Panc1 (cell line): ENCODE measurements around the gene GDPD5. TPM values are rescaled to one million over a fixed set of nuclear protein-coding genes. Genes with fewer than 3 reads are reported as not detected.
"Not testable (repeated sequence)": the region's sequence is repeated elsewhere in the genome, so short reads cannot be mapped to it uniquely, and the experiment has no call there.

ENCODE experiments used
- ATAC-seq: fragments of 200-7000 bp; cut with Tn5 transposase; 2 replicates; pipeline ENCODE4 v1.9.1; 2020; ENCODE audit warnings: mild to moderate bottlenecking, moderate library complexity
- BruUV-seq: library from RNA; stranded (reverse); fragments of 400-500 nt; replicated peaks from 2 replicates; lab custom pipeline; 2021; lab: Mats Ljungman, UMichigan
- CTCF ChIA-PET: fragments of 300-600 bp; sonication (Branson Sonifier 250); formaldehyde crosslinking; loops from one replicate; lab custom pipeline; 2022; ENCODE audit warnings: antibody characterized with exemption; lab: Charles Lee
- POLR2A ChIA-PET: fragments of 300-600 bp; sonication (Branson Sonifier 250); formaldehyde crosslinking; loops from one replicate; lab custom pipeline; 2022; ENCODE audit warnings: antibody characterized with exemption; lab: Charles Lee
- DNase-seq: peaks from one replicate; pipeline ENCODE4 v3.0.0-alpha.2; 2010; ENCODE audit warnings: low read depth, low spot score
- H3K27ac ChIP-seq: 2 replicates; pipeline ENCODE4 v1.5.1; 2011; ENCODE audit warnings: mild to moderate bottlenecking, low read length, inconsistent platforms
- H3K27me3 ChIP-seq: fragments of 200-500 bp; sonication (Bioruptor generic); 2 replicates; pipeline ENCODE4 v1.6.0; 2014; ENCODE audit warnings: low read length, inconsistent platforms; ENCODE audit not compliant: control insufficient read depth, insufficient read depth
- H3K36me3 ChIP-seq: fragments of 200-500 bp; sonication (Bioruptor generic); 2 replicates; pipeline ENCODE4 v1.5.1; 2014; ENCODE audit warnings: inconsistent platforms, mild to moderate bottlenecking, low read length, moderate library complexity; ENCODE audit not compliant: control insufficient read depth, insufficient read depth
- H3K4me1 ChIP-seq: 2 replicates; pipeline ENCODE4 v1.5.1; 2011; ENCODE audit warnings: inconsistent platforms, mild to moderate bottlenecking, low read length, moderate library complexity; ENCODE audit not compliant: control insufficient read depth, insufficient read depth
- H3K4me3 ChIP-seq, 2 experiments: 2 replicates each; pipeline ENCODE4 v1.5.1; 2011 to 2012; ENCODE audit warnings: low read depth in 2 of 2, low read length in 2 of 2, mild to moderate bottlenecking in 2 of 2, inconsistent platforms in 1 of 2, moderate library complexity in 1 of 2
- H3K9me3 ChIP-seq: fragments of 200-500 bp; sonication (Bioruptor generic); 2 replicates; pipeline ENCODE4 v1.5.1; 2014; ENCODE audit warnings: low read depth, mild to moderate bottlenecking, inconsistent platforms, low read length, moderate library complexity; ENCODE audit not compliant: control insufficient read depth, insufficient read depth
- POLR2AphosphoS5 ChIP-seq: IDR thresholded peaks from 2 replicates; pipeline ENCODE4 v1.6.1; 2012; ENCODE audit warnings: mild to moderate bottlenecking, low read depth, low read length, moderate library complexity
- SIN3A ChIP-seq: IDR thresholded peaks from 2 replicates; pipeline ENCODE4 v1.6.1; 2012; ENCODE audit warnings: low read depth, mild to moderate bottlenecking, low read length, moderate library complexity, borderline replicate concordance; ENCODE audit not compliant: insufficient read depth
- TCF7L2 ChIP-seq: IDR thresholded peaks from 2 replicates; pipeline ENCODE4 v1.6.1; 2011; ENCODE audit warnings: mild to moderate bottlenecking, low read depth, low read length, inconsistent platforms
- in situ Hi-C: cut with HindIII; loops from 2 replicates; pipeline ENCODE4 v1.10.0; 2016; ENCODE audit warnings: low sequenced_read_pairs, low pct_unique_long_range_greater_than_20kb
- intact Hi-C: fragments of 100-400 bp; cut with micrococcal nuclease; formaldehyde crosslinking; loops from one replicate; pipeline ENCODE4 v1.10.0; 2022; ENCODE audit not compliant: unreplicated experiment
- total RNA-seq: library from RNA; stranded (reverse); gene quantifications from one replicate; pipeline ENCODE4 v1.2.1, GENCODE V29; 2021; ENCODE audit not compliant: unreplicated experiment
- TF ChIP-seq, protein P1 (sequence below), 2 experiments: IDR thresholded peaks; 2 replicates each; pipeline ENCODE4 v1.6.1; 2011 to 2012; ENCODE audit warnings: low read depth in 2 of 2, control low read depth in 1 of 2, low read length in 1 of 2, mild to moderate bottlenecking in 1 of 2, moderate library complexity in 1 of 2; ENCODE audit not compliant: insufficient read depth in 1 of 2
- TF ChIP-seq, protein P2 (sequence below): fragments of 450-650 bp; IDR thresholded peaks from 2 replicates; pipeline ENCODE4 v1.5.1; 2017; ENCODE audit warnings: mild to moderate bottlenecking

GDPD5 gene
- total RNA-seq, 1 experiment from 2014 or later, result 6.0 TPM

DNA sequence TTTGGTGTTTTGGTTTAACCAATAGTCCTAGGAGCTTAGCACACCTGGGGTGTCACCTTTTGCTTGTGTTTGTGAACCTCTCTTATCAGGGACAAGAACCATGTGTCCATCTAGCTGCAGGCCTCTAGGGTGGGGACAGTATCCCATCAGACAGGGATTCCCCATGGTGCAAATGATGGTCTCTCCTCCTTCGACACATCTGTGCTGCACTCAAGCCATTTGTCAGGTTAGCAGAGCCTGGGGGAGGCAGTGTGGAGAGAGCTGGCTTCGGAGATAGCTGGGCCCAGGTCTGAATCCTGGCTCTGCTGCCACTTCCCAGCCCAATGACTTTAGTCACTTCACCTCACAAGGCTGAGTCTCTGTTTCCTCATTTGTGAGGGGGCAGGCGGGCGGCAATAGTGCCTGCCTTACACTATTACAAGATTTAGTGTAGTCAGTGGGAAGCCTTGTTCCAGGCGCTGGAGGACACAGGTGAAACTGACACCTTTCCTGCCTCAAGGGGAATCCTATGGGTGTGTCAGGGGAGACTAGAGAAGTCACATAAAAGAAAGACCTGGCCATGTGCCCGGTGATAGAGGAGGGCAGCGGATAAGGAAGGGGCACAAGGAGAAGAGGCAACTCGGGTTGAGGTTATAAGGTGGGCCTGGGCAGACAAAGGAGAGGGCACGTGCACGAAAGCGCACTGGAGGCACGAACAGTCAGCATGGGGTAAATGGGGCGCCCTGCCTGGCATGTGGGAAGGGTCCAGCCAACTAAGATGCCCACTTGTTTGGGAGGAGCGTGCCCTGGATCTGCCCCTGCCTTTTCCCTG lies 105.3 kb downstream of the GDPD5 start:
- H3K36me3 ChIP-seq, result no peaks in the 10 kb centered on the region
- no peak overlapping the region for H3K27ac ChIP-seq
- in situ Hi-C loops, result no loop called here
- ChIA-PET CTCF (no interaction called here), POLR2A (no interaction called here)
- H3K9me3 ChIP-seq, result no peaks in the 10 kb centered on the region
- TF ChIP-seq SIN3A (no peak), TCF7L2 (no peak), POLR2AphosphoS5 (no peak)
- TF ChIP-seq, protein P1, sequence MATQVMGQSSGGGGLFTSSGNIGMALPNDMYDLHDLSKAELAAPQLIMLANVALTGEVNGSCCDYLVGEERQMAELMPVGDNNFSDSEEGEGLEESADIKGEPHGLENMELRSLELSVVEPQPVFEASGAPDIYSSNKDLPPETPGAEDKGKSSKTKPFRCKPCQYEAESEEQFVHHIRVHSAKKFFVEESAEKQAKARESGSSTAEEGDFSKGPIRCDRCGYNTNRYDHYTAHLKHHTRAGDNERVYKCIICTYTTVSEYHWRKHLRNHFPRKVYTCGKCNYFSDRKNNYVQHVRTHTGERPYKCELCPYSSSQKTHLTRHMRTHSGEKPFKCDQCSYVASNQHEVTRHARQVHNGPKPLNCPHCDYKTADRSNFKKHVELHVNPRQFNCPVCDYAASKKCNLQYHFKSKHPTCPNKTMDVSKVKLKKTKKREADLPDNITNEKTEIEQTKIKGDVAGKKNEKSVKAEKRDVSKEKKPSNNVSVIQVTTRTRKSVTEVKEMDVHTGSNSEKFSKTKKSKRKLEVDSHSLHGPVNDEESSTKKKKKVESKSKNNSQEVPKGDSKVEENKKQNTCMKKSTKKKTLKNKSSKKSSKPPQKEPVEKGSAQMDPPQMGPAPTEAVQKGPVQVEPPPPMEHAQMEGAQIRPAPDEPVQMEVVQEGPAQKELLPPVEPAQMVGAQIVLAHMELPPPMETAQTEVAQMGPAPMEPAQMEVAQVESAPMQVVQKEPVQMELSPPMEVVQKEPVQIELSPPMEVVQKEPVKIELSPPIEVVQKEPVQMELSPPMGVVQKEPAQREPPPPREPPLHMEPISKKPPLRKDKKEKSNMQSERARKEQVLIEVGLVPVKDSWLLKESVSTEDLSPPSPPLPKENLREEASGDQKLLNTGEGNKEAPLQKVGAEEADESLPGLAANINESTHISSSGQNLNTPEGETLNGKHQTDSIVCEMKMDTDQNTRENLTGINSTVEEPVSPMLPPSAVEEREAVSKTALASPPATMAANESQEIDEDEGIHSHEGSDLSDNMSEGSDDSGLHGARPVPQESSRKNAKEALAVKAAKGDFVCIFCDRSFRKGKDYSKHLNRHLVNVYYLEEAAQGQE (IDR thresholded peaks at IDR 0.05; ENCODE audit: insufficient read depth in 1 of 2, low read depth in 2 of 2, low read length in 1 of 2), result no peak
- TF ChIP-seq, protein P2, sequence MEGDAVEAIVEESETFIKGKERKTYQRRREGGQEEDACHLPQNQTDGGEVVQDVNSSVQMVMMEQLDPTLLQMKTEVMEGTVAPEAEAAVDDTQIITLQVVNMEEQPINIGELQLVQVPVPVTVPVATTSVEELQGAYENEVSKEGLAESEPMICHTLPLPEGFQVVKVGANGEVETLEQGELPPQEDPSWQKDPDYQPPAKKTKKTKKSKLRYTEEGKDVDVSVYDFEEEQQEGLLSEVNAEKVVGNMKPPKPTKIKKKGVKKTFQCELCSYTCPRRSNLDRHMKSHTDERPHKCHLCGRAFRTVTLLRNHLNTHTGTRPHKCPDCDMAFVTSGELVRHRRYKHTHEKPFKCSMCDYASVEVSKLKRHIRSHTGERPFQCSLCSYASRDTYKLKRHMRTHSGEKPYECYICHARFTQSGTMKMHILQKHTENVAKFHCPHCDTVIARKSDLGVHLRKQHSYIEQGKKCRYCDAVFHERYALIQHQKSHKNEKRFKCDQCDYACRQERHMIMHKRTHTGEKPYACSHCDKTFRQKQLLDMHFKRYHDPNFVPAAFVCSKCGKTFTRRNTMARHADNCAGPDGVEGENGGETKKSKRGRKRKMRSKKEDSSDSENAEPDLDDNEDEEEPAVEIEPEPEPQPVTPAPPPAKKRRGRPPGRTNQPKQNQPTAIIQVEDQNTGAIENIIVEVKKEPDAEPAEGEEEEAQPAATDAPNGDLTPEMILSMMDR, result no peak
- H3K27me3 ChIP-seq, result no peaks in the 10 kb centered on the region
- DNase-seq (no peak), ATAC-seq (no peak)
- H3K4me3 ChIP-seq, result no peak overlapping the region
- H3K4me1 ChIP-seq, result peaks cover 18% of the 10 kb centered on the region
- BruUV-seq, result no TSS peak
- intact Hi-C loops, result no loop called here

DNA sequence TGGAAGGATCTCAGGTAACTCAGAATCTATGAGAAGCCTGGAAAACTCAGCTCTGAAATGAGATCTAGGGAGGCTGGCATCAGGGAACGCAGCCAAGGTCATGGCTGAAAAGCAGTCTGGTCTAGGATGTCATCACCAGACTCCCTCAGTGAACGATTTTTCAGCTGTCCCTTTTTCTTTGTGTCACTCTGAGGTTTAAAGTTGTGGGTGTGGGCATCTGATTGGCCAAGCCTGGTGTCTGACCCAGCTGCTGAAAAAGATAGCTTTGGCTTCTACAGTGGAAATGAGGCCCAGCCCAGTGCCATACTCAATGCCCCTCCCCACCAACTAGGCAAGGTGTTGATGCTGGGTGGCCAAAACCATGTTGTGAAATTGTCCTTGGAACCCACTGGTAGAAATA lies 111.9 kb downstream of the GDPD5 start:
- DNase-seq, result no peak
- Histone ChIP-seq H3K4me3 (no peak overlapping the region), H3K4me1 (no peaks in the 10 kb centered on the region), H3K27ac (no peak overlapping the region), H3K27me3 (no peaks in the 10 kb centered on the region), H3K9me3 (no peaks in the 10 kb centered on the region), H3K36me3 (no peaks in the 10 kb centered on the region)
- POLR2A ChIA-PET, result no interaction called here
- CTCF ChIA-PET, result no interaction called here
- in situ Hi-C loops (no loop called here), intact Hi-C loops (no loop called here)
- no peak for TF ChIP-seq POLR2AphosphoS5
- TF ChIP-seq, protein P2, result no peak
- no peak for TF ChIP-seq SIN3A
- TF ChIP-seq, protein P1 (IDR thresholded peaks at IDR 0.05; ENCODE audit: insufficient read depth in 1 of 2, low read depth in 2 of 2, low read length in 1 of 2), result no peak
- TF ChIP-seq TCF7L2, result no peak
- no peak for ATAC-seq
- BruUV-seq, result TSS peak; percentile 44

DNA sequence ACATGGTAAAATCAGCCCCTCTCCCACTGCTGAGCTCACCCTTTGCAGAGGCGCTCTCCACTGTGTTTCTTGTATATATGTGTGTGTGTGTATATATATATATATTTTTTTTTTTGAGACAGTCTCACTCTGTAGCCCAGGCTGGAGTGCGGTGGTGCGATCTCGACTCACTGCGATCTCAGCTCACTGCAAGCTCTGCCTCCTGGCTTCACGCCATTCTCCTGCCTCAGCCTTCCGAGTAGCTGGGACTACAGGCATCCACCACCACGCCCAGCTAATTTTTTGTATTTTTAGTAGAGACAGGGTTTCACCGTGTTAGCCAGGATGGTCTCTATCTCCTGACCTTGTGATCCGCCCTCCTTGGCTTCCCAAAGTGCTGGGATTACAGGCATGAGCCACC lies 112.6 kb downstream of the GDPD5 start:
- POLR2A ChIA-PET, H3K27me3 ChIP-seq, H3K27ac ChIP-seq, H3K9me3 ChIP-seq, H3K36me3 ChIP-seq, in situ Hi-C loops, H3K4me1 ChIP-seq, ATAC-seq, BruUV-seq, CTCF ChIA-PET, DNase-seq, H3K4me3 ChIP-seq, intact Hi-C loops: not testable (repeated sequence)
